B cell (primary cell): ENCODE data around the gene PDCD4. TPM values are rescaled to one million over a fixed set of nuclear protein-coding genes. Genes with fewer than 3 reads are reported as not detected.

Source experiments
- ATAC-seq: fragments of 200-7000 bp; cut with Tn5 transposase; one replicate; pipeline ENCODE4 v1.10.0; 2021; ENCODE audit warnings: low read depth, mild to moderate bottlenecking, moderate number of reproducible peaks, moderate library complexity
- CTCF ChIA-PET: fragments of 350-600 bp; sonication (Branson Sonifier 250); formaldehyde crosslinking; loops from one replicate; lab custom pipeline; 2021; ENCODE audit warnings: antibody characterized with exemption, inconsistent platforms; lab: Charles Lee
- POLR2A ChIA-PET: fragments of 350-600 bp; sonication (Branson Sonifier 250); formaldehyde crosslinking; loops from one replicate; lab custom pipeline; 2021; ENCODE audit warnings: antibody characterized with exemption; lab: Charles Lee
- DNase-seq: peaks from one replicate; pipeline ENCODE4 v3.0.0; 2013
- H2AFZ ChIP-seq: 2 replicates; pipeline ENCODE4 v1.6.1; 2012; ENCODE audit warnings: mild to moderate bottlenecking, low read depth, low read length; ENCODE audit not compliant: insufficient read depth, poor library complexity, severe bottlenecking
- H3K27ac ChIP-seq, 2 donors: 1 replicate in 1 of 2; 2 replicates in 1 of 2; pipeline ENCODE4 v1.5.1; 2012 to 2013; ENCODE audit warnings: low read length in 2 of 2, mild to moderate bottlenecking in 2 of 2, moderate library complexity in 1 of 2
- H3K27me3 ChIP-seq, 4 experiments: fragments of 200-600 bp in 1 of 4; sonication (generic) in 1 of 4; replicated peaks in 1 of 4; 1 replicate in 2 of 4; 2 replicates in 2 of 4; pipeline versions ENCODE4 v1.6.1 to v1.7.0; 2013 to 2016; ENCODE audit warnings: low read length in 3 of 4, mild to moderate bottlenecking in 2 of 4, mixed read lengths in 1 of 4, moderate library complexity in 1 of 4; ENCODE audit not compliant: insufficient read depth in 4 of 4, control insufficient read depth in 3 of 4; ENCODE audit errors: control extremely low read depth in 1 of 4
- H3K36me3 ChIP-seq, 2 experiments: replicated peaks in 1 of 2; 1 replicate in 1 of 2; 2 replicates in 1 of 2; pipeline versions ENCODE4 v1.6.1 to v1.7.1; 2013; ENCODE audit warnings: low read length in 1 of 2; ENCODE audit not compliant: insufficient read depth in 2 of 2, control insufficient read depth in 1 of 2; ENCODE audit errors: control extremely low read depth in 1 of 2, extremely low read depth in 1 of 2
- H3K4me1 ChIP-seq, 2 donors: fragments of 200-600 bp in 1 of 2; sonication (generic) in 1 of 2; 1 replicate in 1 of 2; 2 replicates in 1 of 2; pipeline versions ENCODE4 v1.5.1 to v1.6.1; 2013 to 2017; ENCODE audit warnings: low read length in 2 of 2; ENCODE audit not compliant: control insufficient read depth in 2 of 2, insufficient read depth in 2 of 2
- H3K4me2 ChIP-seq: replicated peaks from 2 replicates; pipeline ENCODE3; 2012; ENCODE audit warnings: mild to moderate bottlenecking, low read depth, low read length; ENCODE audit not compliant: poor library complexity, severe bottlenecking
- H3K4me3 ChIP-seq, 5 experiments: fragments of 200-600 bp in 1 of 5; sonication (generic) in 1 of 5; 1 replicate in 3 of 5; 2 replicates in 2 of 5; pipeline versions ENCODE4 v1.5.1 to v1.7.0; 2011 to 2016; ENCODE audit warnings: low read length in 4 of 5, mild to moderate bottlenecking in 4 of 5, low read depth in 2 of 5, control low read depth in 1 of 5, moderate library complexity in 1 of 5; ENCODE audit not compliant: insufficient read depth in 1 of 5; ENCODE audit errors: control extremely low read depth in 1 of 5, extremely low read depth in 1 of 5
- H3K79me2 ChIP-seq: fragments of 200-600 bp; sonication (generic); one replicate; pipeline ENCODE4 v1.6.0; 2016; ENCODE audit warnings: low read length; ENCODE audit not compliant: control insufficient read depth, insufficient read depth
- H3K9ac ChIP-seq: fragments of 200-600 bp; sonication (generic); 2 replicates; pipeline ENCODE4 v1.6.1; 2017; ENCODE audit warnings: mild to moderate bottlenecking, low read length, moderate library complexity
- H3K9me3 ChIP-seq, 3 donors: one replicate each; pipeline versions ENCODE4 v1.6.1 to v1.7.1; 2013; ENCODE audit warnings: low read length in 2 of 3; ENCODE audit not compliant: control insufficient read depth in 2 of 3, insufficient read depth in 1 of 3; ENCODE audit errors: control extremely low read depth in 1 of 3
- H4K20me1 ChIP-seq: 2 replicates; pipeline ENCODE4 v1.6.0; 2012; ENCODE audit warnings: mild to moderate bottlenecking, low read length; ENCODE audit not compliant: insufficient read depth, control insufficient read depth, poor library complexity, severe bottlenecking
- H3K27ac Mint-ChIP-seq: one replicate; pipeline ENCODE4 v1.8.0; 2021; ENCODE audit warnings: mixed read lengths
- H3K27me3 Mint-ChIP-seq: one replicate; pipeline ENCODE4 v1.8.0; 2021; ENCODE audit warnings: mixed read lengths
- H3K4me1 Mint-ChIP-seq: one replicate; pipeline ENCODE4 v1.8.0; 2021; ENCODE audit warnings: mixed read lengths
- H3K4me3 Mint-ChIP-seq: one replicate; pipeline ENCODE4 v1.8.0; 2021; ENCODE audit warnings: mixed read lengths
- H3K9me3 Mint-ChIP-seq: one replicate; pipeline ENCODE4 v1.8.0; 2022; ENCODE audit warnings: mixed read lengths; ENCODE audit not compliant: insufficient read depth
- EZH2 ChIP-seq: IDR thresholded peaks from 2 replicates; pipeline ENCODE4 v1.6.1; 2012; ENCODE audit warnings: borderline replicate concordance, low read depth, mild to moderate bottlenecking, moderate library complexity, low read length; ENCODE audit not compliant: insufficient read depth, poor library complexity, severe bottlenecking
- WGBS: methylation state at CpG from one replicate; pipeline ENCODE4 v1.1.5; 2013; ENCODE audit warnings: missing lambda C conversion rate; ENCODE audit not compliant: insufficient coverage; 5-methylcytosine and 5-hydroxymethylcytosine counted together
- intact Hi-C: fragments of 100-400 bp; cut with micrococcal nuclease; formaldehyde crosslinking; loops from one replicate; pipeline ENCODE4 v1.10.0; 2022
- polyA minus RNA-seq: library from RNA; depleted of rRNA, polyadenylated mRNA; stranded (reverse); fragments of >200 nt; gene quantifications from 2 replicates; pipeline ENCODE4 v1.2.3, GENCODE V29; 2012
- polyA plus RNA-seq: library from polyadenylated mRNA; depleted of rRNA; stranded (reverse); fragments of >200 nt; gene quantifications from 2 replicates; pipeline ENCODE4 v1.2.3, GENCODE V29; 2012
- total RNA-seq, 2 donors: library from RNA; stranded (reverse); fragments of 120-200 nt in 1 of 2; gene quantifications; 1 replicate in 1 of 2; 2 replicates in 1 of 2; pipeline versions ENCODE4 v1.2.3 to v1.2.4, GENCODE V29; 2013 to 2022
- TF ChIP-seq, protein P1 (sequence below): fragments of 200-600 bp; IDR thresholded peaks from one replicate; pipeline ENCODE4 v1.8.0; 2022; ENCODE audit warnings: antibody characterized with exemption, mild to moderate bottlenecking

PDCD4 gene
- 169 and 185 TPM in 2 replicates for total RNA-seq
- total RNA-seq (2013): 302 TPM
- 33.9 and 116 TPM in 2 replicates for polyA plus RNA-seq
- polyA minus RNA-seq: 47.6 and 75.8 TPM in 2 replicates

DNA sequence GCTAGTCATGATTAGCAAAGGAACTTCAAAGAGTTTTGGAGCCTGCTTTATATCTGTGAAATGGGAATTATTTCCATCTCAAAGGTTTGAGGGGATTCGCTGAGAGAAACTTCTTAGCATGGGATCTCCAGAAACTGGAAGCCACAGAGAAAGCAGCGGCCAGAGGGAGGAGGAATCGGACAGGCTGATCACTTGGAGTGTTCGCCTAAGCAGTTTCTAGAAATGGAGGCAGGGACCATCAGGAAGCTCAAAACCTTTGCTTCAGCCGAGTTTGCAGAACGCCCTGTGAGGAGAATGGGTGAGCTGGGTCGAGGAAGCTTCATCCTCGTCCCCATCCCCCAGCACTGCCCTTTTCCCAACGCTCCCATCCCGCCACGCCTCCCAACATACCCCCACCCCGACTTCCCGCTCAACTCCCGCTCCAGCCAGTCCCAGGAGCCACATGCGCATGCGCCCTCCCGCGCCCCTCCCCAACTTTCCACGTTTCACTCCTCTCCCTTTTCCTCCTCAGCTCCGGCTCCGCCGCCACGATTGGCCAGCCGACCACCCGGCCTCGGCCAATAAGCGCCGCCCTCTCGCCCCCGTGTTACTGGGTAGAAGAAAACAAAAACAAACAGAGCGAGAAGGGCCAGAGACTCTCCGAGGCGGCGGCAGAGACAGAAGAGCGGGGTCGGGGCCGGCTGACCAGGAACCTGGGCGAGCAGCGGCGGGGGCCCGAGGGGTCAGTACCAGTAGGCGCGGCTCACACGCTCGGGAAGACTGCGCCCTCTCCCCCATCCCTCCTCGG is at the start of gene PDCD4:
TSS of gene PDCD4 (plus strand) at position 631 of the 787 bp plus-strand sequence. CDS start 4,100 bp downstream, outside the sequence.
- peak; percentile 74 for ATAC-seq
- H3K4me3 ChIP-seq: peak within 1 kb of the TSS; percentile 82 to 94 (median 85)

More for the DNA sequence above, at the start of gene PDCD4:
- H3K27me3 Mint-ChIP-seq: no peaks in the 10 kb centered on the region
- Histone ChIP-seq H3K4me2 (peak within 1 kb of the TSS; percentile 87), H4K20me1 (peaks cover 11% of the 10 kb centered on the region), H3K4me1 (peaks cover 61% of the 10 kb centered on the region in 2 donors), H3K9me3 (no peaks in the 10 kb centered on the region), H2AFZ (peak within 1 kb of the TSS; percentile 68), H3K79me2 (peaks cover 71% of the 10 kb centered on the region), H3K9ac (peak within 1 kb of the TSS; percentile 88), H3K27ac (peak within 1 kb of the TSS; percentile 89 to 94), H3K36me3 (peaks cover 0 to 10% of the 10 kb centered on the region in 2 experiments), H3K27me3 (no peaks in the 10 kb centered on the region)
- CTCF ChIA-PET: interaction anchor here (0.7 to 1.3 kb wide), 8 partner anchors 13 to 126 kb away, joined by 3 to 14 read pairs (median 4); partner anchors contain the start of gene BBIP1
- peak within 1 kb of the TSS; percentile 96 for H3K27ac Mint-ChIP-seq
- POLR2A ChIA-PET: interaction anchor here (0.6 to 2.7 kb wide), 12 partner anchors 9 to 86 kb away, joined by 3 to 44 read pairs (median 4); partner anchors contain the start of genes BBIP1 and SHOC2
- intact Hi-C loops: loop anchor here (1.0 to 5.0 kb wide), 7 partner anchors 7 to 305 kb away; partner anchors contain the start of genes BBIP1, SHOC2 and SMC3
- WGBS: under 1% methylated on average over 47 of the region's 47 CpGs
- peak; percentile 92 for DNase-seq
- peaks cover 60% of the 10 kb centered on the region for H3K4me1 Mint-ChIP-seq
- TF ChIP-seq EZH2: no peak
- TF ChIP-seq, protein P1, sequence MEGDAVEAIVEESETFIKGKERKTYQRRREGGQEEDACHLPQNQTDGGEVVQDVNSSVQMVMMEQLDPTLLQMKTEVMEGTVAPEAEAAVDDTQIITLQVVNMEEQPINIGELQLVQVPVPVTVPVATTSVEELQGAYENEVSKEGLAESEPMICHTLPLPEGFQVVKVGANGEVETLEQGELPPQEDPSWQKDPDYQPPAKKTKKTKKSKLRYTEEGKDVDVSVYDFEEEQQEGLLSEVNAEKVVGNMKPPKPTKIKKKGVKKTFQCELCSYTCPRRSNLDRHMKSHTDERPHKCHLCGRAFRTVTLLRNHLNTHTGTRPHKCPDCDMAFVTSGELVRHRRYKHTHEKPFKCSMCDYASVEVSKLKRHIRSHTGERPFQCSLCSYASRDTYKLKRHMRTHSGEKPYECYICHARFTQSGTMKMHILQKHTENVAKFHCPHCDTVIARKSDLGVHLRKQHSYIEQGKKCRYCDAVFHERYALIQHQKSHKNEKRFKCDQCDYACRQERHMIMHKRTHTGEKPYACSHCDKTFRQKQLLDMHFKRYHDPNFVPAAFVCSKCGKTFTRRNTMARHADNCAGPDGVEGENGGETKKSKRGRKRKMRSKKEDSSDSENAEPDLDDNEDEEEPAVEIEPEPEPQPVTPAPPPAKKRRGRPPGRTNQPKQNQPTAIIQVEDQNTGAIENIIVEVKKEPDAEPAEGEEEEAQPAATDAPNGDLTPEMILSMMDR: no peak
- peak within 1 kb of the TSS; percentile 91 for H3K4me3 Mint-ChIP-seq
- no peaks in the 10 kb centered on the region for H3K9me3 Mint-ChIP-seq
